K562 (cell line): ENCODE measurements around the gene MYO1B.

Experiments
- ARID2 ChIP-seq: fragments of 450-650 bp; IDR thresholded peaks from 2 replicates; pipeline ENCODE4 v1.6.1; 2017; ENCODE audit warnings: antibody characterized with exemption, mild to moderate bottlenecking
- BHLHE40 ChIP-seq: IDR thresholded peaks from 2 replicates; pipeline ENCODE4 v1.6.1; 2011; ENCODE audit warnings: low read length, improper control_type of control experiment
- FIP1L1 ChIP-seq: fragments of 200-400 bp; formaldehyde crosslinking; IDR thresholded peaks from 2 replicates; pipeline ENCODE4 v1.6.1; 2018; ENCODE audit warnings: mild to moderate bottlenecking, low read depth, low read length; ENCODE audit not compliant: poor library complexity, severe bottlenecking
- GABPB1 ChIP-seq: sonication (generic); formaldehyde crosslinking; IDR thresholded peaks from 2 replicates; pipeline ENCODE4 v1.8.0; 2022; ENCODE audit warnings: mild to moderate bottlenecking, missing genetic modification reagents
- KAT8 ChIP-seq: fragments of 450-650 bp; IDR thresholded peaks from 2 replicates; pipeline ENCODE4 v1.6.1; 2016; ENCODE audit warnings: low read depth, mild to moderate bottlenecking
- KLF13 ChIP-seq: fragments of 450-650 bp; IDR thresholded peaks from 2 replicates; pipeline ENCODE4 v1.6.1; 2016; ENCODE audit warnings: missing genetic modification characterization, low read depth, mild to moderate bottlenecking, missing compliant biosample characterization, moderate library complexity, borderline replicate concordance
- MAFG ChIP-seq: fragments of 450-650 bp; conservative IDR thresholded peaks from 2 replicates; pipeline ENCODE4 v1.6.1; 2016; ENCODE audit warnings: missing genetic modification characterization, missing compliant biosample characterization
- NELFE ChIP-seq: IDR thresholded peaks from 2 replicates; pipeline ENCODE4 v1.6.1; 2011; ENCODE audit warnings: mild to moderate bottlenecking; ENCODE audit not compliant: insufficient read depth, insufficient read length
- POLR2A ChIP-seq: fragments of 450-650 bp; conservative IDR thresholded peaks from 2 replicates; pipeline ENCODE4 v1.6.1; 2016
- SREBF1 ChIP-seq: fragments of 150-350 bp; IDR thresholded peaks from 2 replicates; pipeline ENCODE4 v1.6.1; 2014; ENCODE audit warnings: antibody characterized with exemption, low read depth, low read length, borderline replicate concordance
- ZBTB7A ChIP-seq: IDR thresholded peaks from 2 replicates; pipeline ENCODE4 v1.6.1; 2011; ENCODE audit warnings: low read depth, mild to moderate bottlenecking, low read length, moderate library complexity, borderline replicate concordance; ENCODE audit not compliant: control insufficient read depth
- ZNF766 ChIP-seq: fragments of 200-800 bp; sonication (Bioruptor generic); conservative IDR thresholded peaks from 2 replicates; pipeline ENCODE4 v1.6.1; 2016; ENCODE audit warnings: missing genetic modification characterization, missing compliant biosample characterization

GRCh38 chr2:191411472-191411871 is 166.3 kb downstream of the MYO1B start:
- TF ChIP-seq ARID2 (no peak), KAT8 (no peak), POLR2A (no peak), KLF13 (no peak), MAFG (tag) (no peak), GABPB1 (CRISPR knock-in tag) (no peak), ZBTB7A (no peak), FIP1L1 (no peak), BHLHE40 (no peak), ZNF766 (CRISPR knock-in tag) (no peak), SREBF1 (no peak), NELFE (no peak)
